Ovary (tissue), 9 donors: Measurements from ENCODE around the gene KCNMA1. TPM values are rescaled to one million over a fixed set of nuclear protein-coding genes. Genes with fewer than 3 reads are reported as not detected.
"Not testable (repeated sequence)": the region's sequence is repeated elsewhere in the genome, so short reads cannot be mapped to it uniquely, and the experiment has no call there.

Experiments
- DNase-seq, 5 donors: peaks; one replicate each; pipeline ENCODE4 v3.0.0-alpha.2; 2019 to 2020
- H3K27ac ChIP-seq, 2 donors: fragments of 200-600 bp; one replicate each; pipeline versions ENCODE4 v1.5.1 to v1.8.0; 2019 to 2022
- H3K27me3 ChIP-seq: fragments of 200-600 bp; one replicate; pipeline ENCODE4 v1.8.0; 2022
- H3K36me3 ChIP-seq: fragments of 200-600 bp; sonication (generic); one replicate; pipeline ENCODE4 v1.5.1; 2019
- H3K4me1 ChIP-seq: one replicate; pipeline ENCODE4 v1.8.1; 2013; ENCODE audit warnings: mild to moderate bottlenecking, moderate library complexity; ENCODE audit not compliant: insufficient read depth
- H3K4me3 ChIP-seq: fragments of 200-600 bp; sonication (generic); one replicate; pipeline ENCODE4 v1.5.1; 2017
- H3K9me3 ChIP-seq, 2 donors: fragments of 200-600 bp in 1 of 2; sonication (generic) in 1 of 2; one replicate each; pipeline versions ENCODE4 v1.5.1 to v1.8.1; 2013 to 2019; ENCODE audit warnings: mild to moderate bottlenecking in 1 of 2, moderate library complexity in 1 of 2
- CTCF ChIP-seq, 3 donors: fragments of 450-650 bp in 2 of 3; fragments of 200-600 bp in 1 of 3; IDR thresholded peaks; one replicate each; pipeline versions ENCODE4 v1.5.1 to v1.8.0; 2016 to 2022; ENCODE audit warnings: antibody characterized with exemption in 3 of 3, mild to moderate bottlenecking in 1 of 3
- EP300 ChIP-seq: sonication (generic); formaldehyde crosslinking; IDR thresholded peaks from one replicate; pipeline ENCODE4 v1.6.1; 2017; ENCODE audit warnings: antibody characterized with exemption
- POLR2A ChIP-seq: fragments of 450-650 bp; IDR thresholded peaks from one replicate; pipeline ENCODE4 v1.6.1; 2017; ENCODE audit warnings: antibody characterized with exemption, mild to moderate bottlenecking, moderate library complexity
- WGBS, 3 donors: extraction: QIAGEN DNeasy Blood & Tissue Kit in 1 of 3; methylation state at CpG; one replicate each; pipeline versions ENCODE4 v1.1.5 to v1.1.7; 2013 to 2017; 5-methylcytosine and 5-hydroxymethylcytosine counted together
- intact Hi-C, 4 donors: fragments of 100-400 bp; cut with DNase I; formaldehyde crosslinking; loops; one replicate each; pipeline versions ENCODE4 v1.11.0 to v1.15.1; 2022 to 2023
- polyA plus RNA-seq, 2 donors: library from polyadenylated mRNA; stranded (reverse); fragments of 200-250 nt in 1 of 2; fragments of 350-450 nt in 1 of 2; fragmentation: Illumina TruSeq in 1 of 2; extraction: RNeasy Lipid Tissue Mini Kit (QIAGEN cat#74804) in 1 of 2; gene quantifications; one replicate each; pipeline ENCODE4 v1.2.3, GENCODE V29; 2013 to 2014
- total RNA-seq, 7 donors: library from RNA; depleted of rRNA in 2 of 7; stranded (reverse); fragments of >200 nt in 2 of 7; fragmentation: NEBNext Ultra II Directional in 3 of 7; extraction: Animal tissue kit (Norgen Biotek cat#: 25700) in 3 of 7; gene quantifications; one replicate each; pipeline versions ENCODE4 v1.1.0 to v1.2.4, GENCODE V29; 2016 to 2023
- donor health status: DM: no; HTN: no; CAD: no; lungs with moderate emphysema.
- donor health status: DM: no; HTN: no; CAD: no.
- donor health status: Bipolar disorder and iron deficiency.
- donor health status: DM: yes; HTN: yes; CAD: no.
- donor health status: DM: no; HTN: no; CAD: no.
- donor health status: DM: yes; HTN: yes; CAD: no.

Gene KCNMA1
- total and polyA plus RNA-seq, 9 donors: 7.0 to 83.8 (median 25.1) TPM

GRCh38 chr10:77591238-77591880 lies 46.2 kb downstream of the KCNMA1 start:
- Histone ChIP-seq H3K36me3 (no peaks in the 10 kb centered on the region), H3K4me3 (no peak overlapping the region), H3K9me3 (no peaks in the 10 kb centered on the region), H3K27ac (no peak overlapping the region), H3K27me3 (no peaks in the 10 kb centered on the region), H3K4me1 (no peaks in the 10 kb centered on the region)
- no peak for DNase-seq
- WGBS, 3 donors: 92 to 96% (median 94%) methylated on average over 3 of the region's 3 CpGs
- TF ChIP-seq CTCF (IDR thresholded peaks at IDR 0.05): no peak
- TF ChIP-seq EP300: no peak
- no peak for TF ChIP-seq POLR2A
- intact Hi-C loops: no loop called here

- TF ChIP-seq CTCF (IDR thresholded peaks at IDR 0.05) (no peak), EP300 (no peak), POLR2A (no peak)
- 90 to 95% (median 91%) methylated on average over 25 to 32 of the region's 32 CpGs for WGBS, 3 donors
- Histone ChIP-seq H3K9me3 (no peaks in the 10 kb centered on the region), H3K4me3 (no peak overlapping the region), H3K27ac (no peak overlapping the region), H3K4me1 (no peaks in the 10 kb centered on the region), H3K36me3 (no peaks in the 10 kb centered on the region), H3K27me3 (no peaks in the 10 kb centered on the region)
- intact Hi-C loops: no loop called here
- DNase-seq: no peak
These were observed 47.0 kb downstream of the KCNMA1 start for GRCh38 chr10:77590344-77591237.

GRCh38 chr10:77589703-77590102 lies 47.9 kb downstream of the KCNMA1 start:
- H3K4me3 ChIP-seq, H3K27ac ChIP-seq, H3K4me1 ChIP-seq, H3K36me3 ChIP-seq, H3K27me3 ChIP-seq, H3K9me3 ChIP-seq, intact Hi-C loops, DNase-seq: not testable (repeated sequence)
- 90 to 93% (median 92%) methylated on average over 8 of the region's 8 CpGs for WGBS, 3 donors

GRCh38 chr10:77588886-77589285 lies 48.7 kb downstream of the KCNMA1 start:
- TF ChIP-seq CTCF (IDR thresholded peaks at IDR 0.05) (no peak), EP300 (no peak), POLR2A (no peak)
- no peak for DNase-seq
- no peaks in the 10 kb centered on the region for H3K36me3 ChIP-seq
- WGBS, 3 donors: 92 to 94% (median 93%) methylated on average over 7 of the region's 7 CpGs
- no peaks in the 10 kb centered on the region for H3K4me1 ChIP-seq
- no peaks in the 10 kb centered on the region for H3K9me3 ChIP-seq
- no peaks in the 10 kb centered on the region for H3K27me3 ChIP-seq
- intact Hi-C loops: no loop called here
- no peak overlapping the region for H3K4me3 ChIP-seq
- H3K27ac ChIP-seq: no peak overlapping the region

- Histone ChIP-seq H3K27me3 (no peaks in the 10 kb centered on the region), H3K9me3 (no peaks in the 10 kb centered on the region), H3K36me3 (no peaks in the 10 kb centered on the region), H3K4me1 (no peaks in the 10 kb centered on the region), H3K4me3 (no peak overlapping the region), H3K27ac (no peak overlapping the region)
- DNase-seq: no peak
- intact Hi-C loops: no loop called here
- 89 to 93% (median 91%) methylated on average over 3 of the region's 3 CpGs for WGBS, 3 donors
- TF ChIP-seq POLR2A (no peak), CTCF (IDR thresholded peaks at IDR 0.05) (no peak), EP300 (no peak)
These were observed 50.2 kb downstream of the KCNMA1 start for GRCh38 chr10:77587416-77587790.
